Neural cell (in vitro differentiated cells): ENCODE data around the gene CRYAB.

ENCODE experiments used
- CTCF ChIP-seq: fragments of 450-650 bp; IDR thresholded peaks from 2 replicates; pipeline ENCODE4 v1.5.1; 2014; ENCODE audit warnings: antibody characterized with exemption, mild to moderate bottlenecking, moderate library complexity; ENCODE audit not compliant: poor library complexity, severe bottlenecking
- EP300 ChIP-seq: fragments of 450-650 bp; conservative IDR thresholded peaks from 2 replicates; pipeline ENCODE4 v1.6.1; 2014; ENCODE audit warnings: antibody characterized with exemption, mild to moderate bottlenecking, moderate library complexity; ENCODE audit not compliant: poor library complexity, severe bottlenecking
- EZH2 ChIP-seq: fragments of 200-600, 300-800 bp; shearing (Covaris generic), sonication (generic); IDR thresholded peaks from 2 replicates; pipeline ENCODE4 v1.6.1; 2014; ENCODE audit warnings: antibody characterized with exemption, low read length, borderline replicate concordance, mild to moderate bottlenecking; ENCODE audit not compliant: insufficient read depth, poor library complexity, severe bottlenecking
- MXI1 ChIP-seq: fragments of 450-650 bp; conservative IDR thresholded peaks from 2 replicates; pipeline ENCODE4 v1.6.1; 2014; ENCODE audit warnings: antibody characterized with exemption, mild to moderate bottlenecking; ENCODE audit not compliant: poor library complexity, severe bottlenecking
- POLR2AphosphoS5 ChIP-seq: IDR thresholded peaks from 2 replicates; pipeline ENCODE4 v1.6.1; 2012
- RAD21 ChIP-seq: fragments of 450-650 bp; conservative IDR thresholded peaks from 2 replicates; pipeline ENCODE4 v1.6.1; 2014; ENCODE audit warnings: antibody characterized with exemption, mild to moderate bottlenecking, moderate library complexity
- REST ChIP-seq: IDR thresholded peaks from 2 replicates; pipeline ENCODE4 v1.6.1; 2012; ENCODE audit warnings: borderline replicate concordance
- SMC3 ChIP-seq: fragments of 450-650 bp; conservative IDR thresholded peaks from 2 replicates; pipeline ENCODE4 v1.6.1; 2014; ENCODE audit warnings: antibody characterized with exemption, mild to moderate bottlenecking, moderate library complexity; ENCODE audit not compliant: poor library complexity
- TAF1 ChIP-seq: IDR thresholded peaks from 2 replicates; pipeline ENCODE4 v1.6.1; 2012; ENCODE audit warnings: low read depth

- TF ChIP-seq CTCF: no peak
- no peak for TF ChIP-seq EZH2
- TF ChIP-seq TAF1: no peak
- no peak for TF ChIP-seq SMC3
- TF ChIP-seq RAD21: no peak
- no peak for TF ChIP-seq MXI1
- no peak for TF ChIP-seq EP300
- no peak for TF ChIP-seq POLR2AphosphoS5
- no peak for TF ChIP-seq REST
Measured at GRCh38 chr11:111923951-111924350, 12.4 kb upstream of the CRYAB start.
